GM10266 (cell line): Measurements from ENCODE around the gene PPFIBP1.
"Not testable (repeated sequence)": the region's sequence is repeated elsewhere in the genome, so short reads cannot be mapped to it uniquely, and the experiment has no call there.

Source experiments
- DNase-seq: peaks from one replicate; pipeline ENCODE4 v3.0.0; 2012; ENCODE audit errors: extremely low spot score
- CTCF ChIP-seq: IDR thresholded peaks from 2 replicates; pipeline ENCODE4 v1.5.1; 2012; ENCODE audit warnings: mild to moderate bottlenecking, low read depth; ENCODE audit not compliant: control insufficient read depth, insufficient read depth; ENCODE audit errors: missing control alignments

Gene PPFIBP1

GRCh38 chr12:27595231-27595642, 71.2 kb downstream of the PPFIBP1 start:
- TF ChIP-seq CTCF = no peak
- DNase-seq = no peak

GRCh38 chr12:27598866-27599265, 74.9 kb downstream of the PPFIBP1 start:
- DNase-seq = not testable (repeated sequence)

- not testable (repeated sequence) for DNase-seq
Observed at GRCh38 chr12:27601056-27601828, 77.2 kb downstream of the PPFIBP1 start.

- TF ChIP-seq CTCF = no peak
Observed at GRCh38 chr12:27602516-27602915, 78.5 kb downstream of the PPFIBP1 start.

GRCh38 chr12:27604431-27604830, 80.4 kb downstream of the PPFIBP1 start:
- no peak for TF ChIP-seq CTCF
- DNase-seq = no peak

More at GRCh38 chr12:27602516-27602915, 78.5 kb downstream of the PPFIBP1 start:
- DNase-seq = no peak

GRCh38 chr12:27606986-27607385, 83.0 kb downstream of the PPFIBP1 start:
- DNase-seq = no peak
- TF ChIP-seq CTCF = no peak

GRCh38 chr12:27607591-27607990, 83.6 kb downstream of the PPFIBP1 start:
- no peak for DNase-seq
- TF ChIP-seq CTCF = no peak

GRCh38 chr12:27608890-27609289, 84.9 kb downstream of the PPFIBP1 start:
- no peak for TF ChIP-seq CTCF
- DNase-seq = no peak
